ENCODE measurements around the gene PCNP. TPM values are rescaled to one million over a fixed set of nuclear protein-coding genes. Genes with fewer than 3 reads are reported as not detected.
"Not testable (repeated sequence)": the region's sequence is repeated elsewhere in the genome, so short reads cannot be mapped to it uniquely, and the experiment has no call there.

PCNP gene
- total RNA-seq, 2 experiments from 2014 or later: 176 to 197 TPM

GRCh38 chr3:101611023-101611422 lies 37.0 kb downstream of the PCNP start:
- ChIA-PET POLR2A (interaction anchor here (0.6 kb wide), 1 partner anchor 12 kb away, joined by 3 read pairs; no protein-coding TSS in a partner anchor), CTCF (no interaction called here)
- no peak for TF ChIP-seq CTCF (IDR thresholded peaks at IDR 0.05)
- H3K4me3 Mint-ChIP-seq: no peak overlapping the region
- no peaks in the 10 kb centered on the region for H3K4me1 Mint-ChIP-seq (ENCODE audit: low read depth)
- ATAC-seq (no peak), DNase-seq (no peak)
- intact Hi-C loops (cut with micrococcal nuclease): no loop called here
- H3K27me3 Mint-ChIP-seq: no peaks in the 10 kb centered on the region
- H3K9me3 Mint-ChIP-seq: no peaks in the 10 kb centered on the region
- H3K36me3 Mint-ChIP-seq (ENCODE audit: low read depth): no peaks in the 10 kb centered on the region
- H3K27ac Mint-ChIP-seq: no peak overlapping the region

GRCh38 chr3:101613014-101613413 lies 39.0 kb downstream of the PCNP start:
- H3K27ac Mint-ChIP-seq; H3K36me3 Mint-ChIP-seq (ENCODE audit: low read depth); H3K4me1 Mint-ChIP-seq (ENCODE audit: low read depth); POLR2A ChIA-PET; H3K9me3 Mint-ChIP-seq; H3K27me3 Mint-ChIP-seq; DNase-seq; H3K4me3 Mint-ChIP-seq; intact Hi-C loops (cut with micrococcal nuclease); CTCF ChIA-PET; ATAC-seq: not testable (repeated sequence)

- Mint-ChIP-seq H3K27ac (no peak overlapping the region), H3K4me3 (no peak overlapping the region), H3K36me3 (ENCODE audit: low read depth) (no peaks in the 10 kb centered on the region), H3K27me3 (no peaks in the 10 kb centered on the region), H3K9me3 (no peaks in the 10 kb centered on the region), H3K4me1 (ENCODE audit: low read depth) (no peaks in the 10 kb centered on the region)
- ChIA-PET POLR2A (no interaction called here), CTCF (interaction anchor here (1.3 kb wide), 1 partner anchor 21 kb away, joined by 3 read pairs; no protein-coding TSS in a partner anchor)
- TF ChIP-seq CTCF (IDR thresholded peaks at IDR 0.05): no peak
- DNase-seq: no peak
- ATAC-seq: no peak
- intact Hi-C loops (cut with micrococcal nuclease): no loop called here
Observed at GRCh38 chr3:101615525-101615924, 41.5 kb downstream of the PCNP start.

- intact Hi-C loops (cut with micrococcal nuclease): no loop called here
- no peak for DNase-seq
- no peak for ATAC-seq
- no peak overlapping the region for H3K4me3 Mint-ChIP-seq
- no peaks in the 10 kb centered on the region for H3K36me3 Mint-ChIP-seq (ENCODE audit: low read depth)
- no peaks in the 10 kb centered on the region for H3K27me3 Mint-ChIP-seq
- TF ChIP-seq CTCF (IDR thresholded peaks at IDR 0.05): no peak
- CTCF ChIA-PET: no interaction called here
- no peaks in the 10 kb centered on the region for H3K4me1 Mint-ChIP-seq (ENCODE audit: low read depth)
- H3K27ac Mint-ChIP-seq: no peak overlapping the region
- H3K9me3 Mint-ChIP-seq: no peaks in the 10 kb centered on the region
- POLR2A ChIA-PET: no interaction called here
Observed at GRCh38 chr3:101617478-101617877, 43.5 kb downstream of the PCNP start.

GRCh38 chr3:101618726-101619125 lies 44.7 kb downstream of the PCNP start:
- H3K4me3 Mint-ChIP-seq: no peak overlapping the region
- no peaks in the 10 kb centered on the region for H3K4me1 Mint-ChIP-seq (ENCODE audit: low read depth)
- H3K36me3 Mint-ChIP-seq (ENCODE audit: low read depth): no peaks in the 10 kb centered on the region
- ChIA-PET POLR2A (no interaction called here), CTCF (no interaction called here)
- H3K9me3 Mint-ChIP-seq: no peaks in the 10 kb centered on the region
- no peak overlapping the region for H3K27ac Mint-ChIP-seq
- ATAC-seq (no peak), DNase-seq (no peak)
- no peaks in the 10 kb centered on the region for H3K27me3 Mint-ChIP-seq
- no peak for TF ChIP-seq CTCF (IDR thresholded peaks at IDR 0.05)
- intact Hi-C loops (cut with micrococcal nuclease): no loop called here

- Mint-ChIP-seq H3K27ac (no peak overlapping the region), H3K27me3 (no peaks in the 10 kb centered on the region), H3K36me3 (ENCODE audit: low read depth) (no peaks in the 10 kb centered on the region), H3K4me1 (ENCODE audit: low read depth) (no peaks in the 10 kb centered on the region), H3K9me3 (no peaks in the 10 kb centered on the region), H3K4me3 (no peak overlapping the region)
- intact Hi-C loops (cut with micrococcal nuclease): no loop called here
- ATAC-seq: no peak
- DNase-seq: no peak
- ChIA-PET POLR2A (no interaction called here), CTCF (no interaction called here)
- TF ChIP-seq CTCF (IDR thresholded peaks at IDR 0.05): no peak
Observed at GRCh38 chr3:101619734-101620133, 45.8 kb downstream of the PCNP start.

Measured in activated CD8-positive, alpha-beta T cell treated with anti-CD3 and anti-CD28 coated beads for 36 hours (primary cell).